Measurements from ENCODE around the gene VARS1.

- TF ChIP-seq CTCF (conservative IDR thresholded peaks at IDR 0.05) (no peak), EZH2 (IDR thresholded peaks at IDR 0.05; ENCODE audit: low read depth) (no peak)
Measured at GRCh38 chr6:31785475-31785874, 10.1 kb downstream of the VARS1 start.
